ENCODE results near the gene BCAM. TPM values are rescaled to one million over a fixed set of nuclear protein-coding genes. Genes with fewer than 3 reads are reported as not detected.
"Not testable (repeated sequence)": the region's sequence is repeated elsewhere in the genome, so short reads cannot be mapped to it uniquely, and the experiment has no call there.

Gene BCAM
- total RNA-seq, 2 experiments from 2014 or later: not detected

DNA sequence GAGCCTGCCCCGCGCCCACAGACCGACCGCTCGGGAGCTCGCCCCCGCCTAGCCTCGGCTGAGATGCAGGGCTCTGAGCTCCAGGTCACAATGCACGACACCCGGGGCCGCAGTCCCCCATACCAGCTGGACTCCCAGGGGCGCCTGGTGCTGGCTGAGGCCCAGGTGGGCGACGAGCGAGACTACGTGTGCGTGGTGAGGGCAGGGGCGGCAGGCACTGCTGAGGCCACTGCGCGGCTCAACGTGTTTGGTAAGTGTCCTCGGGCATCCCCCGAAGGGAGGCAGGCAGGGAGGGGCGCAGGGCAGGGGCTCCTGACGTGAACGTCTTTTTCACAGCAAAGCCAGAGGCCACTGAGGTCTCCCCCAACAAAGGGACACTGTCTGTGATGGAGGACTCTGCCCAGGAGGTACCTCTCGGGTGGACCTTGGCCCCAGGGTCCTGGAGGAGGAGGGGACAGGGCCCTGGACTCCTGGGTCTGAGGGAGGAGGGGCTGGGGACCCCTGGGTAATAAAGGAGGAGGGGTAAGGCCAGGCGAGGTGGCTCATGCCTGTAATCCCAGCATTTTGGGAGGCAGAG is 3.3 kb downstream of the BCAM start:
- CTCF ChIA-PET: interaction anchor here (0.6 kb wide), 1 partner anchor 27 kb away, joined by 3 read pairs; no protein-coding TSS in a partner anchor
- POLR2A ChIA-PET: interaction anchor here (0.6 kb wide), 1 partner anchor 146 kb away, joined by 7 read pairs; no protein-coding TSS in a partner anchor

GRCh38 chr19:44813070-44813840 is 4.4 kb downstream of the BCAM start:
- CTCF ChIA-PET: no interaction called here
- POLR2A ChIA-PET: no interaction called here

- POLR2A ChIA-PET: no interaction called here
- CTCF ChIA-PET: no interaction called here
Observed at GRCh38 chr19:44813841-44814470, 5.1 kb downstream of the BCAM start.

DNA sequence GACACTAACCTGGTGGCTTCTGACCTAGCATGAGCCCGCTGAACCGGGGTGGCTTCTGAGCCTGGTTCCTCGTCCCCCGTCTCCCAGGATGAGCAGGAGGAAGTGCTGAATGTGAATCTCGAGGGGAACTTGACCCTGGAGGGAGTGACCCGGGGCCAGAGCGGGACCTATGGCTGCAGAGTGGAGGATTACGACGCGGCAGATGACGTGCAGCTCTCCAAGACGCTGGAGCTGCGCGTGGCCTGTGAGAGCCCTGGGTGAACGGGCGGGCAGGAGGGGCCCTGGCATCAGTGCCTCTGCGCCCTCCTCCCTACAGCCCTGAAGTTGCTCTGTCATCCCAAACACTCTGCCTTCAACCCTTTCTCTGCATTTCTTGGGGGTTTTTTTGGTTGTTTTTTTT is 5.6 kb downstream of the BCAM start:
- CTCF ChIA-PET: no interaction called here
- POLR2A ChIA-PET: no interaction called here

DNA sequence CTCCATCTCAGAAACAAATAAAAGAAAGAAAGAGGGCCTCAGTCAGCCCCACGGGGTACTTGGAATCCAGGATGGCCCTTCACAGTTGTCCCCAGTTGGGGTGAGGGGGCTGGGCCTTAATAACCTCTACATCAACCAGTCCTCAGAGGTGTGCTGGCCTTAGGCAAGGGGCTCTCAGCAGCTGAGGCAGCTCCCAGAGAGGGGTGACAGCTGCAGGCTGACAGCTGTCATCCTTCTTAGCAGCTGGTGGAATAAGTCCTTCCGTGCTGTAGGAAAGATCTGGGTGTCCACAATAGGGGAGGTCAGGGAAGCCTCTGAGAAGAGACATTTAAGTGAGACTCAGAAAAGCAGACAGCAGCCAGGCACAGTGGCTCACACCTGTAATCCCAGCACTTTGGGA is 7.4 kb downstream of the BCAM start:
- POLR2A ChIA-PET: no interaction called here
- CTCF ChIA-PET: no interaction called here

GRCh38 chr19:44817725-44818465 is 9.0 kb downstream of the BCAM start:
- CTCF ChIA-PET: no interaction called here

GRCh38 chr19:44818466-44819031 is 9.6 kb downstream of the BCAM start:
- ChIA-PET POLR2A (no interaction called here), CTCF (no interaction called here)

More at GRCh38 chr19:44817725-44818465, 9.0 kb downstream of the BCAM start:
- POLR2A ChIA-PET: no interaction called here

DNA sequence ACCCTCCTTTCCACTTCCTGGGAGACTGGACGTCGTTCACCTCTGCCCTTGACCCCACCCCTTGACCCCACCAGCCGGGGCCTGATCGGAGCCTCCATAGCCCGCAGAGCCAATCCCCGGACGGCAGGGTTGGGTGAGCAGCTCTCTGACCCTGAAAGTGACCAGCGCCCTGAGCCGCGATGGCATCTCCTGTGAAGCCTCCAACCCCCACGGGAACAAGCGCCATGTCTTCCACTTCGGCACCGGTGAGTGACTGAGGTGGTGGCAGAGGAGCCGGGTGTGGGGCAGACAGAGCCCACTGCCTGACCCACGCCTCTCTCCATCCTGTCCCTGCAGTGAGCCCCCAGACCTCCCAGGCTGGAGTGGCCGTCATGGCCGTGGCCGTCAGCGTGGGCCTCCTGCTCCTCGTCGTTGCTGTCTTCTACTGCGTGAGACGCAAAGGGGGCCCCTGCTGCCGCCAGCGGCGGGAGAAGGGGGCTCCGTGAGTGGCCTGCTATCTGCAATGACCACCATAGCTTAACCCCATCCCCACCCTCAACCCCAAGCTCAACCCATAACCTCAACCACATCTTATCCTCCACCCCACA is 10.4 kb downstream of the BCAM start:
- ChIA-PET POLR2A (no interaction called here), CTCF (interaction anchor here (0.8 to 1.5 kb wide), 2 partner anchors 25 to 128 kb away, joined by 3 to 5 read pairs; no protein-coding TSS in a partner anchor)

DNA sequence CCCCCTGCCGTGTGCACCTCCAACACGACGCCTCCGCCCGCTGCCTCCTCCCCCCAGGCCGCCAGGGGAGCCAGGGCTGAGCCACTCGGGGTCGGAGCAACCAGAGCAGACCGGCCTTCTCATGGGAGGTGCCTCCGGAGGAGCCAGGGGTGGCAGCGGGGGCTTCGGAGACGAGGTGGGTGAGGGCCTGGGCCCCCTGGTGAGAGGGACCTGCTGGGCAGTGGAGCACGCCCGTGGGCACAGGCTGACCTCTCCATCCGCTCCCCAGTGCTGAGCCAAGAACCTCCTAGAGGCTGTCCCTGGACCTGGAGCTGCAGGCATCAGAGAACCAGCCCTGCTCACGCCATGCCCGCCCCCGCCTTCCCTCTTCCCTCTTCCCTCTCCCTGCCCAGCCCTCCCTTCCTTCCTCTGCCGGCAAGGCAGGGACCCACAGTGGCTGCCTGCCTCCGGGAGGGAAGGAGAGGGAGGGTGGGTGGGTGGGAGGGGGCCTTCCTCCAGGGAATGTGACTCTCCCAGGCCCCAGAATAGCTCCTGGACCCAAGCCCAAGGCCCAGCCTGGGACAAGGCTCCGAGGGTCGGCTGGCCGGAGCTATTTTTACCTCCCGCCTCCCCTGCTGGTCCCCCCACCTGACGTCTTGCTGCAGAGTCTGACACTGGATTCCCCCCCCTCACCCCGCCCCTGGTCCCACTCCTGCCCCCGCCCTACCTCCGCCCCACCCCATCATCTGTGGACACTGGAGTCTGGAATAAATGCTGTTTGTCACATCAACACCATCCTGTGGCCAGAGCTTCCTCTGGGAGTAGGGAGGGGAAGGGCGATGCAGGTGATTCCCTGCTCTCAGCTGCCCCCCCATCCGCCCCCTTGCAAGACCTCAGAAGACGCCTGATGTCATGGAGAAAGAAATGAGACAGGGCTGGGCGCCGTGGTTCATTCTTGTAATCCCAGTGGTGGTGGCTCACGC is 12.0 kb downstream of the BCAM start:
- CTCF ChIA-PET: interaction anchor here (0.7 to 1.5 kb wide), 2 partner anchors 23 to 37 kb away, joined by 4 to 5 read pairs; no protein-coding TSS in a partner anchor
- POLR2A ChIA-PET: no interaction called here

GRCh38 chr19:44822177-44822576 is 13.3 kb downstream of the BCAM start:
- ChIA-PET CTCF (no interaction called here), POLR2A (no interaction called here)

DNA sequence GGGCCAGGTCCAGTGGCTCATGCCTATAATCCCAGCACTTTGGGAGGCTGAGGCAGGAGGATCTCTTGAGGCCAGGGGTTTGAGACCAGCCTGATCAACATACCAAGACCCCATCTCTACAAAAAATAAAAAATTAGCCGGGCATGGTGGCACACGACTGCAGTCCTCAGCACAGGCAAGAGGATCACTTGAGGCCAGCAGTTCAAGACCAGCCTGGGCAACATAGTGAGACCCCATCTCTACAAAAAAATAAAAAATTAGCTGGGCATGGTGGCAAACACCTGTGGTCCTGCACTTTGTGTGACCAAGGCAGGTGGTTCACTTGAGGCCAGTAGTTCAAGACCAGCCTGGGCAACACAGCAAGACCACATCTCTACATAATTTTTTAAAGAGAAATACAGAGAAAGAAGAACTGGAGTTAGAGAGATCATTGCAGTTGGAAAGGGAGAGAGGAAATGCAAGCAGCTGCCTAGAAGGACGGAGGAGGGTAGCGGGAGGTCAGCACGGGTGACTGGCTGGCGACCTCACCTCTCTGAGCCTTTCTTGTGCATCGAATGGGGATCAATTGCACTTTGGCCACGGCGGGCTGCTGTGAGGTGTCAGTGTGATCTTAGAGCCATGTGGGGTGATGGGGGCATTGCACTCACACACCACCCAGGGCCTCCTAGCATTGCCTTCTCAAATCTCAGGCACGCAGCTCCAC is 13.9 kb downstream of the BCAM start:
- POLR2A ChIA-PET: no interaction called here

DNA sequence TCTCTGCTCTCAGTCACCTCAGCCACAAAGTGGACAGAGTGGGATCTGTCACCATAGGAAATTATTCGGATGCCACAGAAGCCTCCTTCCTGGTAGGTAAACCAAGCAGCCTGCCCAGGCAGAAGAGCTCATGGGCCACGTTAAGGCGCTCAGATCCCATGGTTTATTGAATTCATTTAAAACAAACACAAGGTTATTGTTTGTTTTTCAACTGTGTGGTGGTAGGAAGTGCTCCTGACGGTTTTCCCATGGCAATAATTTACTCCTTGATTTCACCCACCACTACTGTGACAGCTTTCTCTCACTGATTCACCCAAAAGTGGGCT is 14.4 kb downstream of the BCAM start:
- ChIA-PET CTCF (interaction anchor here (0.7 kb wide), 1 partner anchor 133 kb away, joined by 3 read pairs; no protein-coding TSS in a partner anchor), POLR2A (no interaction called here)

More for the DNA sequence above, 13.9 kb downstream of the BCAM start:
- CTCF ChIA-PET: interaction anchor here (0.7 kb wide), 1 partner anchor 134 kb away, joined by 3 read pairs; no protein-coding TSS in a partner anchor

- CTCF ChIA-PET: no interaction called here
- POLR2A ChIA-PET: no interaction called here
Observed at GRCh38 chr19:44824761-44825160, 15.9 kb downstream of the BCAM start.

GRCh38 chr19:44832875-44833274 is 24.0 kb downstream of the BCAM start:
- CTCF ChIA-PET, POLR2A ChIA-PET: not testable (repeated sequence)

DNA sequence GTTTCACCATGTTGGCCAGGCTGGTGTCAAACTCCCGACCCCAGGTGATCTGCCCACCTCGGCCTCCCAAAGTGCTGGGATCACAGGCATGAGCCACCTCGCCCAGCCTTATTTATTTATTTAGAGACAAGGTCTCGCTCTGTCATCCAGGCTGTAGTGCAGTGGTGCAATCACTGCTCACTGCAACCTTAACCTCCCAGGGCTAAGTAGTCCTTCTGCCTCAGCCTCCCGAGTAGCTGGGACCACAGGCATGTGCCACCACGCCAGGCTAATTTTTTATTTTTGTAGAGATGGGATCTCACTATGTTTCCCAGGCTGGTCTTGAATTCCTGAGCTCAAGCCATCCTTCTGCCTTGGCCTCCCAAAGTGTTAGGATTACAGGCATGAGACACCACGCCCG is 25.5 kb downstream of the BCAM start:
- CTCF ChIA-PET: not testable (repeated sequence)
- POLR2A ChIA-PET: interaction anchor here (0.7 kb wide), 1 partner anchor 167 kb away, joined by 9 read pairs; the partner anchor contains the start of gene RELB

- CTCF ChIA-PET: interaction anchor here (0.6 to 1.6 kb wide), 3 partner anchors 27 to 68 kb away, joined by 3 to 4 read pairs (median 3); no protein-coding TSS in a partner anchor
- POLR2A ChIA-PET: no interaction called here
Observed at GRCh38 chr19:44839276-44839675, 30.4 kb downstream of the BCAM start.

DNA sequence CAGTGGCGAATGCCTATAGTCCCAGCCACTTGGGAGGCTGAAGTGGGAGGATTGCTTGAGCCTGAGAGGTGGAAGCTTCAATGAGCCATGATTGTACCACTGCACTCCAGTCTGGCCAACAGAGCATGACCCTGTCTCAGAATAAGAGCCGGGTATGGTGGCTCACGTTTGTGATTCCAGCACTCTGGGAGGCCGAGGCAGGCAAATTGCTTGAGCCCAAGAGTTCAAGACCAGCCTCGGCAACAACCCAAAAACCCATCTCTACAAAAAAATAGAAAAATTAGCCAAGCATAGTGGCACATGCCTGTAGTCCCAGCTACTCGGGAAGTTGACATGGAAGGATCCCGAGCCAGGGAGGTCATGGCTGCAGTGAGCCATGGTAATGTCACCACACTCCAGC is 31.9 kb downstream of the BCAM start:
- ChIA-PET CTCF (interaction anchor here (0.7 to 1.9 kb wide), 4 partner anchors 10 to 261 kb away, joined by 3 to 6 read pairs (median 4); no protein-coding TSS in a partner anchor), POLR2A (interaction anchor here (0.6 to 0.7 kb wide), 3 partner anchors 49 to 234 kb away, joined by 3 to 9 read pairs (median 4); no protein-coding TSS in a partner anchor)
